DND-41 (cell line): Measurements from ENCODE around the gene FAM83D.

Source experiments
- EZH2 ChIP-seq: IDR thresholded peaks from 3 replicates; pipeline ENCODE4 v1.6.1; 2012; ENCODE audit warnings: borderline replicate concordance, low read depth, mild to moderate bottlenecking, moderate library complexity, low read length, inconsistent platforms; ENCODE audit not compliant: severe bottlenecking
- TF ChIP-seq, protein P1 (sequence below): IDR thresholded peaks from 2 replicates; pipeline ENCODE4 v1.5.1; 2012; ENCODE audit warnings: borderline replicate concordance, low read length, moderate library complexity, mild to moderate bottlenecking; ENCODE audit not compliant: poor library complexity, severe bottlenecking; ENCODE audit errors: extremely low read depth

- TF ChIP-seq, protein P1, sequence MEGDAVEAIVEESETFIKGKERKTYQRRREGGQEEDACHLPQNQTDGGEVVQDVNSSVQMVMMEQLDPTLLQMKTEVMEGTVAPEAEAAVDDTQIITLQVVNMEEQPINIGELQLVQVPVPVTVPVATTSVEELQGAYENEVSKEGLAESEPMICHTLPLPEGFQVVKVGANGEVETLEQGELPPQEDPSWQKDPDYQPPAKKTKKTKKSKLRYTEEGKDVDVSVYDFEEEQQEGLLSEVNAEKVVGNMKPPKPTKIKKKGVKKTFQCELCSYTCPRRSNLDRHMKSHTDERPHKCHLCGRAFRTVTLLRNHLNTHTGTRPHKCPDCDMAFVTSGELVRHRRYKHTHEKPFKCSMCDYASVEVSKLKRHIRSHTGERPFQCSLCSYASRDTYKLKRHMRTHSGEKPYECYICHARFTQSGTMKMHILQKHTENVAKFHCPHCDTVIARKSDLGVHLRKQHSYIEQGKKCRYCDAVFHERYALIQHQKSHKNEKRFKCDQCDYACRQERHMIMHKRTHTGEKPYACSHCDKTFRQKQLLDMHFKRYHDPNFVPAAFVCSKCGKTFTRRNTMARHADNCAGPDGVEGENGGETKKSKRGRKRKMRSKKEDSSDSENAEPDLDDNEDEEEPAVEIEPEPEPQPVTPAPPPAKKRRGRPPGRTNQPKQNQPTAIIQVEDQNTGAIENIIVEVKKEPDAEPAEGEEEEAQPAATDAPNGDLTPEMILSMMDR: no peak
- no peak for TF ChIP-seq EZH2
These were observed 47.4 kb upstream of the FAM83D start for GRCh38 chr20:38878866-38879265.
